Common myeloid progenitor, CD34-positive (primary cell): ENCODE results near the gene PYDC1.
A peak's percentile ranks its signal among the peaks of the same experiment; 100 is the strongest.

Source experiments
- CTCF ChIA-PET: fragments of 350-600 bp; sonication (Branson Sonifier 250); formaldehyde crosslinking; loops from one replicate; lab custom pipeline; 2021; ENCODE audit warnings: antibody characterized with exemption; lab: Charles Lee
- POLR2A ChIA-PET: fragments of 350-600 bp; sonication (Branson Sonifier 250); formaldehyde crosslinking; loops from one replicate; lab custom pipeline; 2021; ENCODE audit warnings: antibody characterized with exemption; lab: Charles Lee
- DNase-seq, 3 donors: peaks; one replicate each; pipeline versions ENCODE4 v3.0.0 to v3.0.0-alpha.2; 2013
- H3K27ac ChIP-seq, 2 experiments: 1 replicate in 1 of 2; 2 replicates in 1 of 2; pipeline ENCODE4 v1.7.0; 2013; ENCODE audit warnings: inconsistent platforms in 2 of 2, low read length in 2 of 2, mild to moderate bottlenecking in 2 of 2, low read depth in 1 of 2, moderate library complexity in 1 of 2; ENCODE audit not compliant: severe bottlenecking in 2 of 2, insufficient read depth in 1 of 2, poor library complexity in 1 of 2
- H3K27me3 ChIP-seq, 5 experiments: replicated peaks in 2 of 5; 1 replicate in 3 of 5; 2 replicates in 2 of 5; pipeline versions ENCODE4 v1.6.1 to v1.7.0; 2013; ENCODE audit warnings: low read length in 4 of 5, mild to moderate bottlenecking in 2 of 5, moderate library complexity in 2 of 5, inconsistent platforms in 1 of 5; ENCODE audit not compliant: insufficient read depth in 5 of 5, control insufficient read depth in 4 of 5
- H3K36me3 ChIP-seq, 4 experiments: 1 replicate in 2 of 4; 2 replicates in 2 of 4; pipeline versions ENCODE4 v1.6.1 to v1.7.0; 2013; ENCODE audit warnings: low read length in 3 of 4, control low read depth in 1 of 4, mild to moderate bottlenecking in 1 of 4; ENCODE audit not compliant: control insufficient read depth in 4 of 4, insufficient read depth in 4 of 4
- H3K4me1 ChIP-seq, 4 experiments: 1 replicate in 3 of 4; 2 replicates in 1 of 4; pipeline versions ENCODE4 v1.6.1 to v1.7.1; 2013; ENCODE audit warnings: low read length in 3 of 4, mild to moderate bottlenecking in 3 of 4, control low read depth in 1 of 4, inconsistent platforms in 1 of 4, moderate library complexity in 1 of 4; ENCODE audit not compliant: control insufficient read depth in 4 of 4, insufficient read depth in 4 of 4; ENCODE audit errors: control extremely low read depth in 1 of 4
- H3K4me3 ChIP-seq, 7 experiments: 1 replicate in 4 of 7; 2 replicates in 3 of 7; pipeline versions ENCODE4 v1.5.1 to v1.7.0; 2013; ENCODE audit warnings: mild to moderate bottlenecking in 7 of 7, low read length in 6 of 7, moderate library complexity in 6 of 7, inconsistent platforms in 2 of 7, low read depth in 2 of 7, control low read depth in 1 of 7; ENCODE audit not compliant: insufficient read depth in 4 of 7, control insufficient read depth in 1 of 7; ENCODE audit errors: extremely low read depth in 1 of 7
- H3K9me3 ChIP-seq, 5 experiments: 1 replicate in 4 of 5; 2 replicates in 1 of 5; pipeline versions ENCODE4 v1.6.1 to v1.7.1; 2013; ENCODE audit warnings: low read length in 4 of 5, mild to moderate bottlenecking in 2 of 5, inconsistent platforms in 1 of 5, low read depth in 1 of 5, moderate library complexity in 1 of 5; ENCODE audit not compliant: control insufficient read depth in 4 of 5, insufficient read depth in 2 of 5; ENCODE audit errors: control extremely low read depth in 1 of 5
- WGBS: methylation state at CpG from one replicate; pipeline ENCODE4 v1.1.5; 2013; ENCODE audit not compliant: insufficient coverage; 5-methylcytosine and 5-hydroxymethylcytosine counted together

The PYDC1 gene

DNA sequence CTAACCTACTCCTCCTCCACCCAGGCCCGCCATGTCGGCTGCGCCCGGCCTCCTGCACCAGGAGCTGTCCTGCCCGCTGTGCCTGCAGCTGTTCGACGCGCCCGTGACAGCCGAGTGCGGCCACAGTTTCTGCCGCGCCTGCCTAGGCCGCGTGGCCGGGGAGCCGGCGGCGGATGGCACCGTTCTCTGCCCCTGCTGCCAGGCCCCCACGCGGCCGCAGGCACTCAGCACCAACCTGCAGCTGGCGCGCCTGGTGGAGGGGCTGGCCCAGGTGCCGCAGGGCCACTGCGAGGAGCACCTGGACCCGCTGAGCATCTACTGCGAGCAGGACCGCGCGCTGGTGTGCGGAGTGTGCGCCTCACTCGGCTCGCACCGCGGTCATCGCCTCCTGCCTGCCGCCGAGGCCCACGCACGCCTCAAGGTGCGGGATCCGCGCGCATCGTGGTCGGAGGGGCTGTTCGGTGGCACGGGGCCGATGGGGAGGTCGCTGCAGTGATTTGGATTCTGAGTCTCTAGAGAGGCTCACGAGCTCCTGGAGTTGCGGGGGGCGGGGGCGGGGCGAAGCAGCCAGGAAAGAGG lies 2.1 kb downstream of the PYDC1 start:
- no peaks in the 10 kb centered on the region for H3K36me3 ChIP-seq
- peak overlapping the region in 4 of 7 experiments; percentile 46 to 70 (median 60) for H3K4me3 ChIP-seq
- DNase-seq, result peak in 2 of 3 donors; percentile 61 to 75
- ChIA-PET POLR2A (interaction anchor here (0.5 to 1.2 kb wide), 3 partner anchors 12 to 83 kb away, joined by 4 to 5 read pairs (median 4); partner anchors contain the start of gene PYCARD), CTCF (interaction anchor here (1.0 to 2.9 kb wide), 4 partner anchors 10 to 51 kb away, joined by 3 to 12 read pairs (median 3); partner anchors contain the start of gene PYCARD)
- no peak overlapping the region for H3K27ac ChIP-seq
- H3K4me1 ChIP-seq, result peaks cover 2 to 40% (median 33%) of the 10 kb centered on the region in 4 experiments
- peaks cover 0 to 32% (median 24%) of the 10 kb centered on the region in 5 experiments for H3K27me3 ChIP-seq
- 6% methylated on average over 44 of the region's 58 CpGs for WGBS
- H3K9me3 ChIP-seq, result no peaks in the 10 kb centered on the region

DNA sequence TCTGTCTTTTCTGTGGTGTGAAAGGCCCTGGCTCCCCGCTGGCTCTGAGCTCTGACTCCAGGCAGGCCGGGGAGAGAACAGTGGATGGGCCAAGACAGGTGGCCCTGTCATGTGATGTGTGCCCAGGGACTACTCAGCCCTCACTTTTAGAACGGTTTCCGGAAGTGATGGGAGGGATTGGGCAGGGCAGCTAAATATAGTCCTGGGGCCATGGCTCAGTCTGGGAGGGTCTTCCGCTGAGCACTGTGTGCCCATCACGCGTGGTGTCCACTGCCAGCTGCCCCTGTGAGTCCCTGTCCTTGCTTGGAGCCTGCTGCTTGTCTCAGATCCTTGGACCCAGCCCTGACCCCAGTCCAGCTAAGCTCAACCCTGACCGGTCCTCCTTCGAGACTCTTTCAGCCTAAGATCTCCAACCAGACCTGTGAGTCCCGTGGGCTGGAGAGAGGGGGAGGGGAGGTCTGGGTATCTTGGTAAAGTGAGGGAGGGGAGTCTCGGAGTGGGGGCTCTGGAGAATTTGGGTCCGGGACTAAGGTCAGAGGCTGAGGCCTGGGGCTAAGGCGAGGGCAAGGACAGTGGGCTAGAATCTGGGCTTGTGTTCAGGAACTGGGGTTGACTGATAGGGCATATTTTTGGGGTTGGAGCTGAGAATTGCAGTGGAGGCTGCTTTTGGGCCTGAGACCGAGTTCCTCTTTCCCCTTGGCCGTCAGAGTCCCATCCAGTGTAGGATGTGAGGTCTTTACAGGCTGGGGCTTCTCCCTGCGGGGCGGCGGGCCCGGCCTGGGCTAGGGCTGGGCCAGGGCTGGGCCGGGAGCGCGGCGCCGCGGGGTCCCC lies 2.8 kb downstream of the PYDC1 start, which contains the start of gene TRIM72:
TSS of gene TRIM72 (plus strand) at position 243 of the 831 bp plus-strand sequence. CDS start 620 bp downstream, outside the sequence.
- no peaks in the 10 kb centered on the region for H3K36me3 ChIP-seq
- WGBS, result 83% methylated on average over 19 of the region's 25 CpGs
- H3K4me1 ChIP-seq, result peaks cover 2 to 40% (median 33%) of the 10 kb centered on the region in 4 experiments
- peaks cover 0 to 32% (median 24%) of the 10 kb centered on the region in 5 experiments for H3K27me3 ChIP-seq
- no peaks in the 10 kb centered on the region for H3K9me3 ChIP-seq
- DNase-seq, result peak in 1 of 3 donors; percentile 58
- peak within 1 kb of the TSS in 2 of 7 experiments; percentile 56 to 70 for H3K4me3 ChIP-seq
- ChIA-PET CTCF (interaction anchor here (1.0 to 2.9 kb wide), 3 partner anchors 9 to 52 kb away, joined by 3 to 12 read pairs (median 3); partner anchors contain the start of gene PYCARD), POLR2A (interaction anchor here (1.1 to 1.2 kb wide), 2 partner anchors 11 to 84 kb away, joined by 4 read pairs; partner anchors contain the start of gene PYCARD)
- H3K27ac ChIP-seq, result no peak within 1 kb of the TSS

- H3K27me3 ChIP-seq, result peaks cover 0 to 32% (median 24%) of the 10 kb centered on the region in 5 experiments
- no peak for DNase-seq
- 100% methylated on average over 1 of the region's 1 CpG for WGBS
- H3K9me3 ChIP-seq, result no peaks in the 10 kb centered on the region
- no peaks in the 10 kb centered on the region for H3K36me3 ChIP-seq
- no peak overlapping the region for H3K4me3 ChIP-seq
- CTCF ChIA-PET, result interaction anchor here (2.9 kb wide), 1 partner anchor 10 kb away, joined by 12 read pairs; the partner anchor contains the start of gene PYCARD
- H3K27ac ChIP-seq, result no peak overlapping the region
- H3K4me1 ChIP-seq, result peaks cover 2 to 40% (median 33%) of the 10 kb centered on the region in 4 experiments
- POLR2A ChIA-PET, result no interaction called here
These were observed 3.6 kb downstream of the PYDC1 start for GRCh38 chr16:31213342-31213741.

DNA sequence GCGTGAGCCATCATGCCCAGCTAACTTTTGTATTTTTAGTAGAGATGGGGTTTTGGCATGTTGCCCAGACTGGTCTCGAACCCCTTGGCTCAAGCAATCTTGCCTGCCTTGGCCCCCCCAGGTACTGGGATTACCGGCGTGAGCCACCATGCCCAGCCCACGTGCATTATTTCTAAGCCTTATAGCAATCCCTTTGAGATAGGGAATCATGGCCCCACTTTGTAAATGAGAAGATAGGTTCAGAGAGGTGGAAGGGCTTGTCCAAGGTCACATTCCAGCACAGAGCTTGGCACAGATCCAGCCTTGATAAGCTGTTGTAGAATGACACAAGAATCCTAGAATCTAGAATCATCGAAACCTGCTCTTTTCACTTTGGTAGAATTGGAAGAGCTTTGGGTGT lies 10.2 kb downstream of the PYDC1 start:
- ChIA-PET POLR2A (interaction anchor here (0.6 to 1.2 kb wide), 2 partner anchors 21 to 49 kb away, joined by 3 read pairs; no protein-coding TSS in a partner anchor), CTCF (interaction anchor here (0.8 to 2.6 kb wide), 3 partner anchors 10 to 238 kb away, joined by 3 to 7 read pairs (median 3); partner anchors contain the start of gene PYDC1)
- DNase-seq, result no peak
- Histone ChIP-seq H3K9me3 (no peaks in the 10 kb centered on the region), H3K27me3 (no peaks in the 10 kb centered on the region), H3K4me3 (no peak overlapping the region), H3K4me1 (peaks cover 0 to 17% (median 12%) of the 10 kb centered on the region in 4 experiments), H3K27ac (no peak overlapping the region), H3K36me3 (no peaks in the 10 kb centered on the region)
- 84% methylated on average over 4 of the region's 6 CpGs for WGBS

GRCh38 chr16:31204871-31205666 lies 11.9 kb downstream of the PYDC1 start:
- CTCF ChIA-PET, result interaction anchor here (0.7 to 1.2 kb wide), 2 partner anchors 10 to 50 kb away, joined by 3 read pairs; no protein-coding TSS in a partner anchor
- POLR2A ChIA-PET, result no interaction called here

More at GRCh38 chr16:31204871-31205666, 11.9 kb downstream of the PYDC1 start:
- Histone ChIP-seq H3K27ac (no peak overlapping the region), H3K36me3 (no peaks in the 10 kb centered on the region), H3K4me1 (peaks cover 4 to 32% (median 27%) of the 10 kb centered on the region in 4 experiments), H3K4me3 (no peak overlapping the region), H3K27me3 (no peaks in the 10 kb centered on the region), H3K9me3 (no peaks in the 10 kb centered on the region)
- 100% methylated on average over 7 of the region's 9 CpGs for WGBS
- no peak for DNase-seq
